AG09319 (cell line): ENCODE data around the gene ZBTB20.

ENCODE experiments used
- DNase-seq: peaks from one replicate; pipeline ENCODE4 v3.0.0-alpha.2; 2010; ENCODE audit warnings: low read depth; ENCODE audit errors: extremely low read depth
- CTCF ChIP-seq: IDR thresholded peaks from 2 replicates; pipeline ENCODE4 v1.5.1; 2011; ENCODE audit warnings: low read depth, mild to moderate bottlenecking, inconsistent platforms, low read length, moderate library complexity

Gene ZBTB20

GRCh38 chr3:114861666-114862065 lies 285.4 kb downstream of the ZBTB20 start:
- DNase-seq: no peak
- no peak for TF ChIP-seq CTCF

- DNase-seq: no peak
These were observed 286.6 kb downstream of the ZBTB20 start for GRCh38 chr3:114860531-114860930.

GRCh38 chr3:114858329-114858728 lies 288.8 kb downstream of the ZBTB20 start:
- no peak for TF ChIP-seq CTCF
- no peak for DNase-seq

More at GRCh38 chr3:114860531-114860930, 286.6 kb downstream of the ZBTB20 start:
- no peak for TF ChIP-seq CTCF

GRCh38 chr3:114857299-114857701 lies 289.8 kb downstream of the ZBTB20 start:
- DNase-seq: no peak
- TF ChIP-seq CTCF: no peak

GRCh38 chr3:114856835-114857234 lies 290.3 kb downstream of the ZBTB20 start:
- no peak for TF ChIP-seq CTCF
- no peak for DNase-seq

- TF ChIP-seq CTCF: no peak
- DNase-seq: no peak
These were observed 291.2 kb downstream of the ZBTB20 start for GRCh38 chr3:114855839-114856238.

- no peak for DNase-seq
- TF ChIP-seq CTCF: no peak
These were observed 294.1 kb downstream of the ZBTB20 start for GRCh38 chr3:114852966-114853365.
